Measurements from ENCODE around the gene KSR1. TPM values are rescaled to one million over a fixed set of nuclear protein-coding genes. Genes with fewer than 3 reads are reported as not detected.

The KSR1 gene
- total and polyA plus RNA-seq, 2 of the 8 experiments (the other 6 are each of a cell fraction or from before 2014, with no cell fraction given), result 14.1 to 34.7 TPM

DNA sequence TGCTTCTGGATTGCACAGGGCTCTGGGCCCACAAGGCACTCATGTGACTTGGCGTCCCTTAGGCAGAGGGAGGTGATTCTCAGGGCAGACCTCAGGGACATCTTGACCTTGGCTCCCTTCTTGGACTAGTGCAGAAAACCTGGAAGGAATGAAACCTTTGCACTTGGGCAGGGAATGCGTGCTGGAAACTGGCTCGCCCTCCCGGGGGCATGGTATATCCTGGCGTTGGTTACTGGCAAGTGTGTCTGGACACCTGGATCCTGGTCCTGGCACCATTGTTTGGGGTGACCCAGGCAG is 111.3 kb downstream of the KSR1 start (continued):
- TF ChIP-seq, protein P1, sequence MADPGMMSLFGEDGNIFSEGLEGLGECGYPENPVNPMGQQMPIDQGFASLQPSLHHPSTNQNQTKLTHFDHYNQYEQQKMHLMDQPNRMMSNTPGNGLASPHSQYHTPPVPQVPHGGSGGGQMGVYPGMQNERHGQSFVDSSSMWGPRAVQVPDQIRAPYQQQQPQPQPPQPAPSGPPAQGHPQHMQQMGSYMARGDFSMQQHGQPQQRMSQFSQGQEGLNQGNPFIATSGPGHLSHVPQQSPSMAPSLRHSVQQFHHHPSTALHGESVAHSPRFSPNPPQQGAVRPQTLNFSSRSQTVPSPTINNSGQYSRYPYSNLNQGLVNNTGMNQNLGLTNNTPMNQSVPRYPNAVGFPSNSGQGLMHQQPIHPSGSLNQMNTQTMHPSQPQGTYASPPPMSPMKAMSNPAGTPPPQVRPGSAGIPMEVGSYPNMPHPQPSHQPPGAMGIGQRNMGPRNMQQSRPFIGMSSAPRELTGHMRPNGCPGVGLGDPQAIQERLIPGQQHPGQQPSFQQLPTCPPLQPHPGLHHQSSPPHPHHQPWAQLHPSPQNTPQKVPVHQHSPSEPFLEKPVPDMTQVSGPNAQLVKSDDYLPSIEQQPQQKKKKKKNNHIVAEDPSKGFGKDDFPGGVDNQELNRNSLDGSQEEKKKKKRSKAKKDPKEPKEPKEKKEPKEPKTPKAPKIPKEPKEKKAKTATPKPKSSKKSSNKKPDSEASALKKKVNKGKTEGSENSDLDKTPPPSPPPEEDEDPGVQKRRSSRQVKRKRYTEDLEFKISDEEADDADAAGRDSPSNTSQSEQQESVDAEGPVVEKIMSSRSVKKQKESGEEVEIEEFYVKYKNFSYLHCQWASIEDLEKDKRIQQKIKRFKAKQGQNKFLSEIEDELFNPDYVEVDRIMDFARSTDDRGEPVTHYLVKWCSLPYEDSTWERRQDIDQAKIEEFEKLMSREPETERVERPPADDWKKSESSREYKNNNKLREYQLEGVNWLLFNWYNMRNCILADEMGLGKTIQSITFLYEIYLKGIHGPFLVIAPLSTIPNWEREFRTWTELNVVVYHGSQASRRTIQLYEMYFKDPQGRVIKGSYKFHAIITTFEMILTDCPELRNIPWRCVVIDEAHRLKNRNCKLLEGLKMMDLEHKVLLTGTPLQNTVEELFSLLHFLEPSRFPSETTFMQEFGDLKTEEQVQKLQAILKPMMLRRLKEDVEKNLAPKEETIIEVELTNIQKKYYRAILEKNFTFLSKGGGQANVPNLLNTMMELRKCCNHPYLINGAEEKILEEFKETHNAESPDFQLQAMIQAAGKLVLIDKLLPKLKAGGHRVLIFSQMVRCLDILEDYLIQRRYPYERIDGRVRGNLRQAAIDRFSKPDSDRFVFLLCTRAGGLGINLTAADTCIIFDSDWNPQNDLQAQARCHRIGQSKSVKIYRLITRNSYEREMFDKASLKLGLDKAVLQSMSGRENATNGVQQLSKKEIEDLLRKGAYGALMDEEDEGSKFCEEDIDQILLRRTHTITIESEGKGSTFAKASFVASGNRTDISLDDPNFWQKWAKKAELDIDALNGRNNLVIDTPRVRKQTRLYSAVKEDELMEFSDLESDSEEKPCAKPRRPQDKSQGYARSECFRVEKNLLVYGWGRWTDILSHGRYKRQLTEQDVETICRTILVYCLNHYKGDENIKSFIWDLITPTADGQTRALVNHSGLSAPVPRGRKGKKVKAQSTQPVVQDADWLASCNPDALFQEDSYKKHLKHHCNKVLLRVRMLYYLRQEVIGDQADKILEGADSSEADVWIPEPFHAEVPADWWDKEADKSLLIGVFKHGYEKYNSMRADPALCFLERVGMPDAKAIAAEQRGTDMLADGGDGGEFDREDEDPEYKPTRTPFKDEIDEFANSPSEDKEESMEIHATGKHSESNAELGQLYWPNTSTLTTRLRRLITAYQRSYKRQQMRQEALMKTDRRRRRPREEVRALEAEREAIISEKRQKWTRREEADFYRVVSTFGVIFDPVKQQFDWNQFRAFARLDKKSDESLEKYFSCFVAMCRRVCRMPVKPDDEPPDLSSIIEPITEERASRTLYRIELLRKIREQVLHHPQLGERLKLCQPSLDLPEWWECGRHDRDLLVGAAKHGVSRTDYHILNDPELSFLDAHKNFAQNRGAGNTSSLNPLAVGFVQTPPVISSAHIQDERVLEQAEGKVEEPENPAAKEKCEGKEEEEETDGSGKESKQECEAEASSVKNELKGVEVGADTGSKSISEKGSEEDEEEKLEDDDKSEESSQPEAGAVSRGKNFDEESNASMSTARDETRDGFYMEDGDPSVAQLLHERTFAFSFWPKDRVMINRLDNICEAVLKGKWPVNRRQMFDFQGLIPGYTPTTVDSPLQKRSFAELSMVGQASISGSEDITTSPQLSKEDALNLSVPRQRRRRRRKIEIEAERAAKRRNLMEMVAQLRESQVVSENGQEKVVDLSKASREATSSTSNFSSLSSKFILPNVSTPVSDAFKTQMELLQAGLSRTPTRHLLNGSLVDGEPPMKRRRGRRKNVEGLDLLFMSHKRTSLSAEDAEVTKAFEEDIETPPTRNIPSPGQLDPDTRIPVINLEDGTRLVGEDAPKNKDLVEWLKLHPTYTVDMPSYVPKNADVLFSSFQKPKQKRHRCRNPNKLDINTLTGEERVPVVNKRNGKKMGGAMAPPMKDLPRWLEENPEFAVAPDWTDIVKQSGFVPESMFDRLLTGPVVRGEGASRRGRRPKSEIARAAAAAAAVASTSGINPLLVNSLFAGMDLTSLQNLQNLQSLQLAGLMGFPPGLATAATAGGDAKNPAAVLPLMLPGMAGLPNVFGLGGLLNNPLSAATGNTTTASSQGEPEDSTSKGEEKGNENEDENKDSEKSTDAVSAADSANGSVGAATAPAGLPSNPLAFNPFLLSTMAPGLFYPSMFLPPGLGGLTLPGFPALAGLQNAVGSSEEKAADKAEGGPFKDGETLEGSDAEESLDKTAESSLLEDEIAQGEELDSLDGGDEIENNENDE (IDR thresholded peaks at IDR 0.05; ENCODE audit: insufficient replicate concordance, low read length), result no peak
- TF ChIP-seq RFX5 (IDR thresholded peaks at IDR 0.05; ENCODE audit: borderline replicate concordance, low read depth, low read length) (no peak), BCL11A (IDR thresholded peaks at IDR 0.05; ENCODE audit: low read depth in 2 of 2, low read length in 2 of 2) (no peak), POU5F1 (IDR thresholded peaks at IDR 0.05; ENCODE audit: low read depth, low read length) (no peak), JUN (IDR thresholded peaks at IDR 0.05; ENCODE audit: low read depth, low read length) (no peak)

All from H1 (cell line).